GM18951 (cell line): Measurements from ENCODE around the gene EFHC1.
A peak's percentile ranks its signal among the peaks of the same experiment; 100 is the strongest.

ENCODE experiments used
- POLR2A ChIP-seq: IDR thresholded peaks from 4 replicates; pipeline ENCODE4 v1.6.1; 2011; ENCODE audit warnings: mild to moderate bottlenecking; ENCODE audit not compliant: insufficient read length, insufficient read depth; ENCODE audit errors: extremely low read depth
- in situ Hi-C: fragments of 300-500 bp; cut with MboI; formaldehyde crosslinking; loops from one replicate; pipeline ENCODE4 v1.12.0; 2022; ENCODE audit warnings: low sequenced_read_pairs, mixed read lengths, inconsistent platforms; ENCODE audit not compliant: unreplicated experiment

The EFHC1 gene

GRCh38 chr6:52491203-52492069 is 71.3 kb downstream of the EFHC1 start:
- peak; percentile 32 for TF ChIP-seq POLR2A
- in situ Hi-C loops: no loop called here

DNA sequence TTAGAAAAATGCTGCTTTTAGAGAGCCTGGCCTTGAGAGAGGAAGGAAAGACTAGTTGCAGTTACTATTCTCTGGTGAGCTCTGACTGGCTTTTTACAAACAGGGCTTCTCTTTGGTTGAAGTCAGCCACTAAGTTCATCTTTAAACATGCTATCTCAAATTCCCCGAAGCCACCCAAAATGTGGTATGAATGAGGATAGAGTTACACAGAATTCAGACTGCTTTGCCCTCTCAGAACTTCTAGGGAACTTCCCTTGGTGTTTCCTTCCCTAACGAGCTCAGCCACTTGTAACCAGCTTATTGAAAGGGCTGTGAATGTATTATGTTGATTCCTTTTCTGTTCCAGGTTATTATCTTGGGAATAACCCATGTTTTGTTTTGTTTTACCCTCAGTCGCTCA is 73.5 kb downstream of the EFHC1 start:
- in situ Hi-C loops: no loop called here

DNA sequence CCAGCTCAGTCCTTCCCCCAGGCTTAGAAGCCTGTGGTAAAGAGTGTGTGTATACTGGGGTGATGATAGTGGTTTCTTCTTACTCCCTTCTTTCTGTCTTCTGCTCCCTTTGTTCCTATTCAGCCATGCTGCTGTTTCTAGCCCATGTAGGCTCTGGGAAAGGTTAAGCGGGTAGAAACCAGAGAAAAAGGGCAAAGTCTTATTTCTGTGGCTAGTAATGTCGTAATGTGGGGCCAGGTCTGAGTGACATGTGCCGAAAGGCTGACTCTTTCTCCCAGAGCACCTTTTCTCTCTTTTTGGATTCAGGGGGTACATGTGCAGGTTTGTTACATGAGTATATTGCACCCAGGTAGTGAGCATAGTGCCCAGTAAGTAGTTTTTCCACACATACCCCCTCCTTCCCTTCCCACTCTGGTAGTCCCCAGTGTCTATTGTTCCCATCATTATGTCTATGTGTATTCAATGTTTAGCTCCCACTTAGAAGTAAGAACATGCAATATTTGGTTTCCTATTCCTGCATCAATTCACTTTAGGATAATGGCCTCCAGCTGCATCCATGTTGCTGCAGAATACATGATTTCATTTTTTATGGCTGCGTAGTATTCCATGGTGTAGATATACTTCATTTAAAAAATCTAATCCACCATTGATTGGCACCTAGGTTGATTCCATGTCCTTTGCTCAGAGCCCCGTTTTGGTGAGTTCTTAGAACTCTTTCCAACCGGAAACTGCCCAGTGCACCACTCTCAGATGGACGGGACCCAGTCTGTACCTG is 74.3 kb downstream of the EFHC1 start:
- TF ChIP-seq POLR2A: no peak
- in situ Hi-C loops: loop anchor here (5.0 kb wide), 1 partner anchor 77 kb away; no protein-coding TSS in a partner anchor

More for the DNA sequence above, 73.5 kb downstream of the EFHC1 start:
- TF ChIP-seq POLR2A: no peak

- in situ Hi-C loops: loop anchor here (5.0 kb wide), 1 partner anchor 79 kb away; no protein-coding TSS in a partner anchor
- TF ChIP-seq POLR2A: no peak
These were observed 75.8 kb downstream of the EFHC1 start for GRCh38 chr6:52495922-52496321.

DNA sequence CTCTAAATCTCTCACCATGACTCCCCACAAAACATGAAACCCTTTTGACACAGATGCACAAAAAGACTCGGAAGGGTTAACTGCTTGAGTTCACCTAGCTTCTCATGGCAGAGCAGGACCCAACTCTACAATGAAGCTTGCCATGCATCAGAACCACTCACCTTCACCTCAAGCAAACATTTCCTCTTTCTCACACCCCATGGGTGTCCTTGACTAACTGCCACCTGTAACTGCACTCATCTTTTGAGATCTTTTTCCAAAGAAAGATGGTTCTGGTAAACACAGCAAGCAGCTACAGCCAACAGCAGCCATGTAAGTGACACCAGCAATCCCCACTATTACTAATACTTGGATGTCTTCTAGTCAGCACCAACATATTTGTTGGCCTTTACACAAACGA is 76.5 kb downstream of the EFHC1 start:
- TF ChIP-seq POLR2A: no peak
- in situ Hi-C loops: loop anchor here (5.0 kb wide), 1 partner anchor 79 kb away; no protein-coding TSS in a partner anchor

DNA sequence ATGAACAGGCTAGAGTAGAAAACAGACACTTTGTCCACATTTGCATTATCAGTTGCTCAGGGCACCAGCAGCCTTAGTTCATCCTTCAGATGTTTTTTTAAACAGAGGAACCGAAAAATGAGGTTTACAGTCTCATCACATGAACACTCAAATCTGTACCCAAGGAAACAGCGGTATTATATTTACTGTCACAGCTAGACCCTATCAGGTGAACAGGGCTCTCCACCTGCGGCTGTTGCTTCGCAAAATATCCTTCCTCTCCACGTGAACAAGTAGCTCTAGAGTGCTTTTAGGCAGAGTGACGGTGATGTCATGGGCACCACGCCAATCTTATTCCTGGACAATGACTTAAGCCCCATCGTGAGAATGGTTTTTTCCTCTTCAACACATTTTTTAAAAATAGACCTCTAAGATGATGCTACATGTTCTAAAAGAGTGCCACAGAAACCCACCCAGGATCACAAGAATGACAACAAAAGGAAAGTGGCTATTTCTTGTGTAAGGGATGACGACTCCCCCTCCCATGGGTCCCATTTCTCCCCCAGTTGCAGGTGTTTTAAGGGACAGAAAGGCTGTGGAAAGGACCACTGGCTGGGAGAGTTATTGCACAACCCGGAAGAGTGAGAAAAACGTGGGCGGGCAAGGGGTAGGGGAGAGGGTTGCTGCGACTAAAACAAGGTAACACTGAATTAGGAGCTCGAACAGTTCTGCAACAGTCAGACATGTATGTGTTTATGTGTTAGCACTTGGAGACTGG is 77.7 kb downstream of the EFHC1 start:
- TF ChIP-seq POLR2A: no peak
- in situ Hi-C loops: loop anchor here (5.0 kb wide), 1 partner anchor 81 kb away; no protein-coding TSS in a partner anchor

DNA sequence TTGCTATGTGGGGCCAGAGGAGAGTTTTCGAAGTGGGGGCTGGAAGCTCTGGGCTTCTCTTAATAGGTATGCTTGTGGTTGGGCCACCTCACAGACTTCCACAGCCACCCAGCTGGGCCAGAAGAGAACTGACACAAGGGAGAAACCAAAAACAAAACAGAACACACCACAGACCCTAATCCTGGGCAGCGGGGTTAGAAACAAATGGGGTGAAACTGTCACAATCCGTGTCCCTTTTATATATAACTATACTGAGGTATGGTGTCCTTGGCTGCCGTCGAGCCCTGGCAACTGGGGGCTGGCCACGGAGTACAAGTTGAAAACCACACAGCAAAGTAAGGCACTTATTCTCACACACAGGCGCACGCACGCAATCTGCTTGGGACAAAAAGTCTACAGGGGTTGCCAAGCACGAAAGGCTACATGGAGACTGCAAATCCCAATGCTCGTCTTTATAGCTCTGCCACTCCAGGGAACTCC is 78.4 kb downstream of the EFHC1 start:
- in situ Hi-C loops: loop anchor here (5.0 kb wide), 1 partner anchor 81 kb away; no protein-coding TSS in a partner anchor
- TF ChIP-seq POLR2A: peak; percentile 16

DNA sequence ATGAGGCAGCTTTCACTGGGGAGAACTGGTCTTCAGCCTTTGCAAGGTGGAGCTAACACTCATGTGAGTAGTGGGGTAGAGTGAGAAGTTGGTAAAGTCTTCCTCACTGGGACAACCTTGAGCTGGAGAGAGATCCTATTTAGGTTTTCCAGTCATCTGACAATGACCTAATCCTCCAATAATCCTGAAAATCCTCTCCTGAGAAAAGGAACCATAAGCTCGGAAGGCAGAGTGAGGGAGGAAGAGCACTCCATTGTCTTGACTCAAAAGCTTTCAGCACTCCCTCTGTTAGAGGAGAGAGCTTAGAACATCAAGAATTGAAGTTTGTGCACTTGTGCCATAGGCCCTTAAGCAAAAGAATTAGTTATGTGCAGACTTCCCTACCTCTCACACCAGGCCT is 78.9 kb downstream of the EFHC1 start:
- TF ChIP-seq POLR2A: no peak
- in situ Hi-C loops: loop anchor here (5.0 kb wide), 1 partner anchor 82 kb away; no protein-coding TSS in a partner anchor

DNA sequence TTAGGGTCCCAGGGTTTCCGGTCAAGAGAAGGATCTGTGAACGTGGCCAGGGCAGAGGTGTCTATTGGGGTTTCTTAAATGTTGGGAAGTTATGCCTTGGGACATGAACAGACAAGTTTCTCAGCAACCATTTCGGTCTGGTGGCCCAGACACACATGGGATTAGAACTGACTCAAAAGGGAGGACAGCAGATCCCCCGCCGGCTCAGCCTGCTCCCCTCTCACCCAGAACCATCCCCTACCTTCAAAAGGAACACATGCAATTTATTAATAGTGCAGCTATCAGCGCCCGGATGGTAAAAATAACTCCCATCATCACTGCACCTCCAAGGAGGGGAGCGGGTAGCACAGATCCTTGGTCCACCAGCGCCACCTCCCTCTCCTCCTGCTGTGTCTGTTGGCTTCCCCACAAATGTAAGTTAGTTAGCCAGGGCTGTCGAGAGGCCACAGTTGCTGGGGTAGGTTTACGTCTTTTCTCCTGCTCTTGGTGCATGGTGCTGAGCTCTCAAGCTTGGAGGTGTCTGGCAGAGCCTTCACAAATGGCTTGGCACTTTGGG is 79.6 kb downstream of the EFHC1 start:
- in situ Hi-C loops: loop anchor here (5.0 kb wide), 1 partner anchor 82 kb away; no protein-coding TSS in a partner anchor
- TF ChIP-seq POLR2A: no peak

GRCh38 chr6:52500238-52501129 is 80.3 kb downstream of the EFHC1 start:
- in situ Hi-C loops: no loop called here
- TF ChIP-seq POLR2A: no peak

DNA sequence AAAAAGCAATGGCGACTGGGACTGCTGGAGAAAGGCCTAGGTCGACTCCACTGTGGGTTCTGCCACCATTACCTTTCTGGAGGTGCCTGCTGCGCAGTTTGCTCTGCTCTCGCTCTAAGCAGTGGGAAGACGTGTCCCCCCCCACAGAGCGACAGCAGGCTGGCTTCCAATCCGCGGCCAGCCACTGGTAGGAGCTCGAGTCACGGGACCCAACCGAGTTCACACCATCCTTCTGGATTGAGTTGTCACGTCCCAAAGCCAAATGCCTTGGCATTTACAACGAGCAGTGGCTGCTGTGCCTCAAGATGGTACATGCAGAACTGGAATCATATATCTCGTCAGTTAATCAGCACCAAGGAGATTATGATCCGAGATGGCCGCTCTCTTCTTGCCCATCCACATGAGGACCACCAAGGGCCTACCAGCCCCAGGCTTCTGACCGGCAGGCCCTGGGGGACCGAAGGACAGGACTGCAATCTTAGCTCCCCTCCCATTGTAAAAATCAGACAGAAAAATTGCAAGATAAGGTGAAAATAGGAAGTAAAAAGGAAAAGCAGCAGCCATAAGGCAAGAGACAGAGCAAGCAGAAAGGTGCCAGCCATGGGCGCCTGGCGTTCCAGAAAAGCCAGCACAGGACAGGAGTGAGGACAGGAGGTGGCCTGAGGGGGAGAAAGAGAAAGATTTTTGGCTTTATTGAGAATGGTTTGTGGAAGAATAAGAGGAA is 82.3 kb downstream of the EFHC1 start:
- in situ Hi-C loops: no loop called here
- TF ChIP-seq POLR2A: no peak
